K562 (cell line): ENCODE data around the gene UVRAG. TPM values are rescaled to one million over a fixed set of nuclear protein-coding genes. Genes with fewer than 3 reads are reported as not detected.

Source experiments
- CBFA2T2 ChIP-seq: fragments of 450-650 bp; conservative IDR thresholded peaks from 2 replicates; pipeline ENCODE4 v1.6.1; 2017; ENCODE audit warnings: mild to moderate bottlenecking
- EHMT2 ChIP-seq: fragments of 450-650 bp; IDR thresholded peaks from 2 replicates; pipeline ENCODE4 v1.6.1; 2018; ENCODE audit warnings: antibody characterized with exemption
- IRF1 ChIP-seq: sonication (generic); formaldehyde crosslinking; IDR thresholded peaks from 2 replicates; pipeline ENCODE4 v1.8.0; 2022; ENCODE audit warnings: missing genetic modification reagents, mild to moderate bottlenecking, borderline replicate concordance
- IRF9 ChIP-seq: fragments of 450-650 bp; IDR thresholded peaks from 2 replicates; pipeline ENCODE4 v1.6.1; 2016; ENCODE audit warnings: missing biosample characterization, missing genetic modification characterization
- MYBL2 ChIP-seq, 2 experiments: fragments of 450-650 bp in 1 of 2; sonication (generic) in 1 of 2; formaldehyde crosslinking in 1 of 2; IDR thresholded peaks; 2 replicates each; pipeline versions ENCODE4 v1.6.1 to v1.8.1; 2017 to 2022; ENCODE audit warnings: borderline replicate concordance in 1 of 2, inconsistent platforms in 1 of 2, low read depth in 1 of 2, mild to moderate bottlenecking in 1 of 2, missing genetic modification reagents in 1 of 2, moderate library complexity in 1 of 2
- NCOA6 ChIP-seq: fragments of 450-650 bp; IDR thresholded peaks from 2 replicates; pipeline ENCODE4 v1.6.1; 2017; ENCODE audit warnings: mild to moderate bottlenecking
- NFE2 ChIP-seq: IDR thresholded peaks from 2 replicates; pipeline ENCODE4 v1.6.1; 2014; ENCODE audit warnings: antibody characterized with exemption, low read depth
- PKNOX1 ChIP-seq: fragments of 450-650 bp; IDR thresholded peaks from 2 replicates; pipeline ENCODE4 v1.6.1; 2016
- POLR3G ChIP-seq: IDR thresholded peaks from 2 replicates; pipeline ENCODE4 v1.6.1; 2011; ENCODE audit not compliant: insufficient read length, insufficient replicate concordance; ENCODE audit errors: extremely low read depth
- RNF2 ChIP-seq: sonication (generic); IDR thresholded peaks from 2 replicates; pipeline ENCODE4 v1.6.1; 2016
- SIN3B ChIP-seq: fragments of 450-650 bp; IDR thresholded peaks from 2 replicates; pipeline ENCODE4 v1.6.1; 2017; ENCODE audit warnings: low read depth, mild to moderate bottlenecking, moderate library complexity
- TAF15 ChIP-seq: fragments of 200-400 bp; formaldehyde crosslinking; IDR thresholded peaks from 2 replicates; pipeline ENCODE4 v1.6.1; 2017; ENCODE audit warnings: mild to moderate bottlenecking, low read depth, low read length, moderate library complexity
- TAL1 ChIP-seq: fragments of 450-650 bp; IDR thresholded peaks from 2 replicates; pipeline ENCODE4 v1.6.1; 2016; ENCODE audit warnings: mild to moderate bottlenecking
- TCFL5 ChIP-seq: fragments of 250-450 bp; sonication (Bioruptor Pico); conservative IDR thresholded peaks from 2 replicates; pipeline ENCODE4 v1.6.1; 2021; ENCODE audit warnings: mild to moderate bottlenecking, moderate library complexity, matching md5 sums
- TSHZ1 ChIP-seq: fragments of 250-450 bp; sonication (Bioruptor Pico); IDR thresholded peaks from 2 replicates; pipeline ENCODE4 v1.4.0; 2020; ENCODE audit warnings: mild to moderate bottlenecking, moderate library complexity
- ZBTB11 ChIP-seq, 3 experiments: fragments of 200-800 bp in 1 of 3; fragments of 250-450 bp in 1 of 3; fragments of 450-650 bp in 1 of 3; sonication (Bioruptor Pico) in 1 of 3; sonication (Bioruptor generic) in 1 of 3; formaldehyde crosslinking in 1 of 3; IDR thresholded peaks; 2 replicates each; pipeline versions ENCODE4 v1.6.1 to v1.8.0; 2016 to 2022; ENCODE audit warnings: mild to moderate bottlenecking in 2 of 3, missing genetic modification characterization in 2 of 3, missing compliant biosample characterization in 1 of 3, moderate library complexity in 1 of 3
- ZBTB34 ChIP-seq: fragments of 250-450 bp; sonication (Bioruptor Pico); IDR thresholded peaks from 2 replicates; pipeline ENCODE4 v1.8.0; 2021; ENCODE audit warnings: mild to moderate bottlenecking, moderate library complexity
- polyA plus RNA-seq, 8 experiments: library from polyadenylated mRNA; depleted of rRNA in 4 of 8; stranded (reverse) in 5 of 8; unstranded in 3 of 8; fragments of >200 nt; fragmentation: Nextera tagmentation in 2 of 8; fragmentation: Illumina TruSeq in 1 of 8; extraction: Ambion mirVana in 2 of 8; extraction: Trizol in 1 of 8; gene quantifications; 2 replicates each; pipeline versions ENCODE4 v1.2.1 to v1.2.3, GENCODE V29; 2011 to 2014; ENCODE audit warnings: inconsistent platforms in 1 of 8, missing spikeins in 1 of 8
- total RNA-seq, 7 experiments: library from RNA; depleted of rRNA in 6 of 7; stranded (reverse); fragments of >200 nt in 6 of 7; fragmentation: Illumina TruSeq in 2 of 7; extraction: Trizol in 2 of 7; gene quantifications; 2 replicates each; pipeline versions ENCODE4 v1.2.1 to v1.2.3, GENCODE V29; 2011 to 2021; ENCODE audit warnings: low replicate concordance in 1 of 7

Gene UVRAG
- total and polyA plus RNA-seq, 9 of the 15 experiments (the other 6 are each of a cell fraction or from before 2014, with no cell fraction given) = 3.1 to 17.8 (median 12.4) TPM

- TF ChIP-seq TSHZ1 = no peak
- no peak for TF ChIP-seq TCFL5 (CRISPR knock-in tag)
- no peak for TF ChIP-seq NCOA6
- TF ChIP-seq MYBL2 (IDR thresholded peaks at IDR 0.05; ENCODE audit: low read depth) = no peak
- no peak for TF ChIP-seq MYBL2 (CRISPR knock-in tag; IDR thresholded peaks at IDR 0.05; ENCODE audit: borderline replicate concordance)
- no peak for TF ChIP-seq ZBTB11 (CRISPR knock-in tag; IDR thresholded peaks at IDR 0.05)
- TF ChIP-seq NFE2 = no peak
- no peak for TF ChIP-seq SIN3B
- no peak for TF ChIP-seq POLR3G
- no peak for TF ChIP-seq RNF2
- no peak for TF ChIP-seq IRF9 (tag)
- TF ChIP-seq EHMT2 = peak; percentile 32; the same call in 1 of the 2 replicates
- peak; percentile 43; the same call in 1 of the 2 replicates for TF ChIP-seq TAL1
- peak; percentile 46 for TF ChIP-seq CBFA2T2
- 0 out of 2 replicates have a peak, but pooled peaks have one; percentile 18 for TF ChIP-seq PKNOX1
- TF ChIP-seq IRF1 (CRISPR knock-in tag) = no peak
- no peak for TF ChIP-seq TAF15
- no peak for TF ChIP-seq ZBTB34
Observed at GRCh38 chr11:75862437-75862836, 47.4 kb downstream of the UVRAG start (continued).
